B cell (primary cell): Measurements from ENCODE around the gene GSTA1. TPM values are rescaled to one million over a fixed set of nuclear protein-coding genes. Genes with fewer than 3 reads are reported as not detected.
"Not testable (repeated sequence)": the region's sequence is repeated elsewhere in the genome, so short reads cannot be mapped to it uniquely, and the experiment has no call there.

Source experiments
- ATAC-seq: fragments of 200-7000 bp; cut with Tn5 transposase; one replicate; pipeline ENCODE4 v1.10.0; 2021; ENCODE audit warnings: low read depth, mild to moderate bottlenecking, moderate number of reproducible peaks, moderate library complexity
- CTCF ChIA-PET: fragments of 350-600 bp; sonication (Branson Sonifier 250); formaldehyde crosslinking; loops from one replicate; lab custom pipeline; 2021; ENCODE audit warnings: antibody characterized with exemption, inconsistent platforms; lab: Charles Lee
- POLR2A ChIA-PET: fragments of 350-600 bp; sonication (Branson Sonifier 250); formaldehyde crosslinking; loops from one replicate; lab custom pipeline; 2021; ENCODE audit warnings: antibody characterized with exemption; lab: Charles Lee
- DNase-seq: peaks from one replicate; pipeline ENCODE4 v3.0.0; 2013
- H2AFZ ChIP-seq: 2 replicates; pipeline ENCODE4 v1.6.1; 2012; ENCODE audit warnings: mild to moderate bottlenecking, low read depth, low read length; ENCODE audit not compliant: insufficient read depth, poor library complexity, severe bottlenecking
- H3K27ac ChIP-seq, 2 donors: 1 replicate in 1 of 2; 2 replicates in 1 of 2; pipeline ENCODE4 v1.5.1; 2012 to 2013; ENCODE audit warnings: low read length in 2 of 2, mild to moderate bottlenecking in 2 of 2, moderate library complexity in 1 of 2
- H3K27me3 ChIP-seq, 4 experiments: fragments of 200-600 bp in 1 of 4; sonication (generic) in 1 of 4; replicated peaks in 1 of 4; 1 replicate in 2 of 4; 2 replicates in 2 of 4; pipeline versions ENCODE4 v1.6.1 to v1.7.0; 2013 to 2016; ENCODE audit warnings: low read length in 3 of 4, mild to moderate bottlenecking in 2 of 4, mixed read lengths in 1 of 4, moderate library complexity in 1 of 4; ENCODE audit not compliant: insufficient read depth in 4 of 4, control insufficient read depth in 3 of 4; ENCODE audit errors: control extremely low read depth in 1 of 4
- H3K36me3 ChIP-seq, 2 experiments: replicated peaks in 1 of 2; 1 replicate in 1 of 2; 2 replicates in 1 of 2; pipeline versions ENCODE4 v1.6.1 to v1.7.1; 2013; ENCODE audit warnings: low read length in 1 of 2; ENCODE audit not compliant: insufficient read depth in 2 of 2, control insufficient read depth in 1 of 2; ENCODE audit errors: control extremely low read depth in 1 of 2, extremely low read depth in 1 of 2
- H3K4me1 ChIP-seq, 2 donors: fragments of 200-600 bp in 1 of 2; sonication (generic) in 1 of 2; 1 replicate in 1 of 2; 2 replicates in 1 of 2; pipeline versions ENCODE4 v1.5.1 to v1.6.1; 2013 to 2017; ENCODE audit warnings: low read length in 2 of 2; ENCODE audit not compliant: control insufficient read depth in 2 of 2, insufficient read depth in 2 of 2
- H3K4me2 ChIP-seq: replicated peaks from 2 replicates; pipeline ENCODE3; 2012; ENCODE audit warnings: mild to moderate bottlenecking, low read depth, low read length; ENCODE audit not compliant: poor library complexity, severe bottlenecking
- H3K4me3 ChIP-seq, 5 experiments: fragments of 200-600 bp in 1 of 5; sonication (generic) in 1 of 5; 1 replicate in 3 of 5; 2 replicates in 2 of 5; pipeline versions ENCODE4 v1.5.1 to v1.7.0; 2011 to 2016; ENCODE audit warnings: low read length in 4 of 5, mild to moderate bottlenecking in 4 of 5, low read depth in 2 of 5, control low read depth in 1 of 5, moderate library complexity in 1 of 5; ENCODE audit not compliant: insufficient read depth in 1 of 5; ENCODE audit errors: control extremely low read depth in 1 of 5, extremely low read depth in 1 of 5
- H3K79me2 ChIP-seq: fragments of 200-600 bp; sonication (generic); one replicate; pipeline ENCODE4 v1.6.0; 2016; ENCODE audit warnings: low read length; ENCODE audit not compliant: control insufficient read depth, insufficient read depth
- H3K9ac ChIP-seq: fragments of 200-600 bp; sonication (generic); 2 replicates; pipeline ENCODE4 v1.6.1; 2017; ENCODE audit warnings: mild to moderate bottlenecking, low read length, moderate library complexity
- H3K9me3 ChIP-seq, 3 donors: one replicate each; pipeline versions ENCODE4 v1.6.1 to v1.7.1; 2013; ENCODE audit warnings: low read length in 2 of 3; ENCODE audit not compliant: control insufficient read depth in 2 of 3, insufficient read depth in 1 of 3; ENCODE audit errors: control extremely low read depth in 1 of 3
- H4K20me1 ChIP-seq: 2 replicates; pipeline ENCODE4 v1.6.0; 2012; ENCODE audit warnings: mild to moderate bottlenecking, low read length; ENCODE audit not compliant: insufficient read depth, control insufficient read depth, poor library complexity, severe bottlenecking
- H3K27ac Mint-ChIP-seq: one replicate; pipeline ENCODE4 v1.8.0; 2021; ENCODE audit warnings: mixed read lengths
- H3K27me3 Mint-ChIP-seq: one replicate; pipeline ENCODE4 v1.8.0; 2021; ENCODE audit warnings: mixed read lengths
- H3K4me1 Mint-ChIP-seq: one replicate; pipeline ENCODE4 v1.8.0; 2021; ENCODE audit warnings: mixed read lengths
- H3K4me3 Mint-ChIP-seq: one replicate; pipeline ENCODE4 v1.8.0; 2021; ENCODE audit warnings: mixed read lengths
- H3K9me3 Mint-ChIP-seq: one replicate; pipeline ENCODE4 v1.8.0; 2022; ENCODE audit warnings: mixed read lengths; ENCODE audit not compliant: insufficient read depth
- CTCF ChIP-seq: fragments of 200-600 bp; IDR thresholded peaks from one replicate; pipeline ENCODE4 v1.8.0; 2022; ENCODE audit warnings: antibody characterized with exemption, mild to moderate bottlenecking
- EZH2 ChIP-seq: IDR thresholded peaks from 2 replicates; pipeline ENCODE4 v1.6.1; 2012; ENCODE audit warnings: borderline replicate concordance, low read depth, mild to moderate bottlenecking, moderate library complexity, low read length; ENCODE audit not compliant: insufficient read depth, poor library complexity, severe bottlenecking
- WGBS: methylation state at CpG from one replicate; pipeline ENCODE4 v1.1.5; 2013; ENCODE audit warnings: missing lambda C conversion rate; ENCODE audit not compliant: insufficient coverage; 5-methylcytosine and 5-hydroxymethylcytosine counted together
- intact Hi-C: fragments of 100-400 bp; cut with micrococcal nuclease; formaldehyde crosslinking; loops from one replicate; pipeline ENCODE4 v1.10.0; 2022
- polyA plus RNA-seq: library from polyadenylated mRNA; depleted of rRNA; stranded (reverse); fragments of >200 nt; gene quantifications from 2 replicates; pipeline ENCODE4 v1.2.3, GENCODE V29; 2012
- total RNA-seq, 2 donors: library from RNA; stranded (reverse); fragments of 120-200 nt in 1 of 2; gene quantifications; 1 replicate in 1 of 2; 2 replicates in 1 of 2; pipeline versions ENCODE4 v1.2.3 to v1.2.4, GENCODE V29; 2013 to 2022

GSTA1 gene
- total and polyA plus RNA-seq, 2 donors (not counting 1 experiment from before 2014, with no cell fraction given), result not detected

GRCh38 chr6:52826513-52826912 is 22.9 kb upstream of the GSTA1 start:
- H3K4me3 Mint-ChIP-seq, result no peak overlapping the region
- ATAC-seq, result no peak
- no CpG with 5 or more reads among the region's 1 CpG for WGBS
- peaks cover 9% of the 10 kb centered on the region for H3K27me3 Mint-ChIP-seq
- no peak overlapping the region for H3K27ac Mint-ChIP-seq
- no peak overlapping the region for H3K27ac ChIP-seq
- H3K4me1 ChIP-seq, result no peaks in the 10 kb centered on the region
- peaks cover 2% of the 10 kb centered on the region for H3K9me3 Mint-ChIP-seq
- POLR2A ChIA-PET, result no interaction called here
- no peaks in the 10 kb centered on the region for H3K36me3 ChIP-seq
- H3K9me3 ChIP-seq, result peaks cover 0 to 18% (median 0%) of the 10 kb centered on the region in 3 donors
- H3K9ac ChIP-seq, result no peak overlapping the region
- intact Hi-C loops, result no loop called here
- CTCF ChIA-PET, result no interaction called here
- no peak overlapping the region for H3K4me2 ChIP-seq
- H3K79me2 ChIP-seq, result no peaks in the 10 kb centered on the region
- no peak for DNase-seq
- H4K20me1 ChIP-seq, result no peaks in the 10 kb centered on the region
- no peaks in the 10 kb centered on the region for H3K27me3 ChIP-seq
- no peak for TF ChIP-seq CTCF
- TF ChIP-seq EZH2, result no peak
- no peak overlapping the region for H3K4me3 ChIP-seq
- no peak overlapping the region for H2AFZ ChIP-seq
- no peaks in the 10 kb centered on the region for H3K4me1 Mint-ChIP-seq

- H3K4me1 ChIP-seq, H3K4me1 Mint-ChIP-seq, H3K4me3 Mint-ChIP-seq, H3K27me3 ChIP-seq, H3K9ac ChIP-seq, H4K20me1 ChIP-seq, H3K36me3 ChIP-seq, H3K27ac ChIP-seq, DNase-seq, H3K27ac Mint-ChIP-seq, H2AFZ ChIP-seq, intact Hi-C loops, H3K4me2 ChIP-seq, H3K9me3 Mint-ChIP-seq, ATAC-seq, H3K79me2 ChIP-seq, POLR2A ChIA-PET, H3K4me3 ChIP-seq, CTCF ChIA-PET: not testable (repeated sequence)
- 100% methylated on average over 1 of the region's 4 CpGs for WGBS
- peaks cover 11% of the 10 kb centered on the region for H3K27me3 Mint-ChIP-seq
- H3K9me3 ChIP-seq, result peaks cover 0 to 21% (median 0%) of the 10 kb centered on the region in 3 donors
Measured at GRCh38 chr6:52825900-52826459, 22.4 kb upstream of the GSTA1 start.

GRCh38 chr6:52825270-52825793 is 21.7 kb upstream of the GSTA1 start:
- H3K27ac Mint-ChIP-seq, H3K27ac ChIP-seq, POLR2A ChIA-PET, H3K9me3 Mint-ChIP-seq, H4K20me1 ChIP-seq, H2AFZ ChIP-seq, intact Hi-C loops, H3K79me2 ChIP-seq, H3K36me3 ChIP-seq, H3K4me2 ChIP-seq, H3K4me3 ChIP-seq, H3K4me3 Mint-ChIP-seq, H3K9ac ChIP-seq, CTCF ChIA-PET, DNase-seq, H3K4me1 Mint-ChIP-seq, ATAC-seq, H3K27me3 ChIP-seq, H3K4me1 ChIP-seq: not testable (repeated sequence)
- peaks cover 0 to 21% (median 0%) of the 10 kb centered on the region in 3 donors for H3K9me3 ChIP-seq
- H3K27me3 Mint-ChIP-seq, result peaks cover 16% of the 10 kb centered on the region
- 94% methylated on average over 21 of the region's 25 CpGs for WGBS
